ENCODE measurements around the gene CDC42BPB. TPM values are rescaled to one million over a fixed set of nuclear protein-coding genes. Genes with fewer than 3 reads are reported as not detected.
A peak's percentile ranks its signal among the peaks of the same experiment; 100 is the strongest.

Gene CDC42BPB
- total and polyA plus RNA-seq, 2 of the 13 experiments (the other 11 are each of a cell fraction or from before 2014, with no cell fraction given) = 19.7 to 32.3 TPM

DNA sequence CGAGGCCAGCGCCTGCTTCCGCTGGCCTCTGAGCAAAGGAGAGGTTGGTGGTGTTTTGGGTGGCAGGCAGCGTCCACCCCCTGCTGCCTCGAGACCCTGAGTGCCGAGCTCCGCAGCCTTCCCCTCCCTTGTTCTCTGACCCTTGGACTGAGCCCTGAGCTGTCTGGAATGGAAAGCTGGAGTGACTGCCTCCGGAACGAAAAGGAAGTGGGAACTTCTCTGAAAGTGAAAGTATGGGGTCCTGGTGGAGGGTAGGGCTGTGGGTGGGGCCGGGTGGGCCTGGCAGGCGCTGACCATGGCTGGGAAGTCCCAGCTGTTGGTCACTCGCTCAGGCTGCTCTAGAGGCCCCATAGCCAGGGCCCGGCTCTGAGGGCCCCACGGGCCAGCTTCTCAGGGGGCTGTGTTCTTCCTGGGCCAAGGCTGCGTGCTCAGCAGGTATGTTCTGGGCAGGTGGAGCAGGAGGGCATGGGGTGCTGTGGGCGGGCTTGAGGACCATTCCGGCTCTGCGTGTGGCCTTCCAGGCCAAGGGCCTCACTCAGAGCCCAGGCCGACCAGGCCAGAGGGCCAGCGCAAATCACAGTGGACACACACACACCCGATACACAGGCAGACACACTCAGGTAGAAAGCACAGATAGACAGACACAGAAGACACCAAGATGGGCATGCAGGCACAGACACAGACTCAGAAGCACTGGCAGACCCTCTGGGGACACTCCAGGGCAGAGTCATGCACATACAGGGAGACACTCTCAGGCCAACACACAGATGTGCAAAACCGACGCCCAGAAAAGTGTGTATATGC lies 37.3 kb upstream of the CDC42BPB start, which contains the start of gene EXOC3L4 (continued):
- TF ChIP-seq, protein P1, sequence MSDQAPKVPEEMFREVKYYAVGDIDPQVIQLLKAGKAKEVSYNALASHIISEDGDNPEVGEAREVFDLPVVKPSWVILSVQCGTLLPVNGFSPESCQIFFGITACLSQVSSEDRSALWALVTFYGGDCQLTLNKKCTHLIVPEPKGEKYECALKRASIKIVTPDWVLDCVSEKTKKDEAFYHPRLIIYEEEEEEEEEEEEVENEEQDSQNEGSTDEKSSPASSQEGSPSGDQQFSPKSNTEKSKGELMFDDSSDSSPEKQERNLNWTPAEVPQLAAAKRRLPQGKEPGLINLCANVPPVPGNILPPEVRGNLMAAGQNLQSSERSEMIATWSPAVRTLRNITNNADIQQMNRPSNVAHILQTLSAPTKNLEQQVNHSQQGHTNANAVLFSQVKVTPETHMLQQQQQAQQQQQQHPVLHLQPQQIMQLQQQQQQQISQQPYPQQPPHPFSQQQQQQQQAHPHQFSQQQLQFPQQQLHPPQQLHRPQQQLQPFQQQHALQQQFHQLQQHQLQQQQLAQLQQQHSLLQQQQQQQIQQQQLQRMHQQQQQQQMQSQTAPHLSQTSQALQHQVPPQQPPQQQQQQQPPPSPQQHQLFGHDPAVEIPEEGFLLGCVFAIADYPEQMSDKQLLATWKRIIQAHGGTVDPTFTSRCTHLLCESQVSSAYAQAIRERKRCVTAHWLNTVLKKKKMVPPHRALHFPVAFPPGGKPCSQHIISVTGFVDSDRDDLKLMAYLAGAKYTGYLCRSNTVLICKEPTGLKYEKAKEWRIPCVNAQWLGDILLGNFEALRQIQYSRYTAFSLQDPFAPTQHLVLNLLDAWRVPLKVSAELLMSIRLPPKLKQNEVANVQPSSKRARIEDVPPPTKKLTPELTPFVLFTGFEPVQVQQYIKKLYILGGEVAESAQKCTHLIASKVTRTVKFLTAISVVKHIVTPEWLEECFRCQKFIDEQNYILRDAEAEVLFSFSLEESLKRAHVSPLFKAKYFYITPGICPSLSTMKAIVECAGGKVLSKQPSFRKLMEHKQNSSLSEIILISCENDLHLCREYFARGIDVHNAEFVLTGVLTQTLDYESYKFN (CRISPR knock-in tag; conservative IDR thresholded peaks at IDR 0.05) = peak; percentile 78
- TF ChIP-seq, protein P2, sequence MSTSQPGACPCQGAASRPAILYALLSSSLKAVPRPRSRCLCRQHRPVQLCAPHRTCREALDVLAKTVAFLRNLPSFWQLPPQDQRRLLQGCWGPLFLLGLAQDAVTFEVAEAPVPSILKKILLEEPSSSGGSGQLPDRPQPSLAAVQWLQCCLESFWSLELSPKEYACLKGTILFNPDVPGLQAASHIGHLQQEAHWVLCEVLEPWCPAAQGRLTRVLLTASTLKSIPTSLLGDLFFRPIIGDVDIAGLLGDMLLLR (CRISPR knock-in tag; IDR thresholded peaks at IDR 0.05) = no peak
- TF ChIP-seq, protein P3, sequence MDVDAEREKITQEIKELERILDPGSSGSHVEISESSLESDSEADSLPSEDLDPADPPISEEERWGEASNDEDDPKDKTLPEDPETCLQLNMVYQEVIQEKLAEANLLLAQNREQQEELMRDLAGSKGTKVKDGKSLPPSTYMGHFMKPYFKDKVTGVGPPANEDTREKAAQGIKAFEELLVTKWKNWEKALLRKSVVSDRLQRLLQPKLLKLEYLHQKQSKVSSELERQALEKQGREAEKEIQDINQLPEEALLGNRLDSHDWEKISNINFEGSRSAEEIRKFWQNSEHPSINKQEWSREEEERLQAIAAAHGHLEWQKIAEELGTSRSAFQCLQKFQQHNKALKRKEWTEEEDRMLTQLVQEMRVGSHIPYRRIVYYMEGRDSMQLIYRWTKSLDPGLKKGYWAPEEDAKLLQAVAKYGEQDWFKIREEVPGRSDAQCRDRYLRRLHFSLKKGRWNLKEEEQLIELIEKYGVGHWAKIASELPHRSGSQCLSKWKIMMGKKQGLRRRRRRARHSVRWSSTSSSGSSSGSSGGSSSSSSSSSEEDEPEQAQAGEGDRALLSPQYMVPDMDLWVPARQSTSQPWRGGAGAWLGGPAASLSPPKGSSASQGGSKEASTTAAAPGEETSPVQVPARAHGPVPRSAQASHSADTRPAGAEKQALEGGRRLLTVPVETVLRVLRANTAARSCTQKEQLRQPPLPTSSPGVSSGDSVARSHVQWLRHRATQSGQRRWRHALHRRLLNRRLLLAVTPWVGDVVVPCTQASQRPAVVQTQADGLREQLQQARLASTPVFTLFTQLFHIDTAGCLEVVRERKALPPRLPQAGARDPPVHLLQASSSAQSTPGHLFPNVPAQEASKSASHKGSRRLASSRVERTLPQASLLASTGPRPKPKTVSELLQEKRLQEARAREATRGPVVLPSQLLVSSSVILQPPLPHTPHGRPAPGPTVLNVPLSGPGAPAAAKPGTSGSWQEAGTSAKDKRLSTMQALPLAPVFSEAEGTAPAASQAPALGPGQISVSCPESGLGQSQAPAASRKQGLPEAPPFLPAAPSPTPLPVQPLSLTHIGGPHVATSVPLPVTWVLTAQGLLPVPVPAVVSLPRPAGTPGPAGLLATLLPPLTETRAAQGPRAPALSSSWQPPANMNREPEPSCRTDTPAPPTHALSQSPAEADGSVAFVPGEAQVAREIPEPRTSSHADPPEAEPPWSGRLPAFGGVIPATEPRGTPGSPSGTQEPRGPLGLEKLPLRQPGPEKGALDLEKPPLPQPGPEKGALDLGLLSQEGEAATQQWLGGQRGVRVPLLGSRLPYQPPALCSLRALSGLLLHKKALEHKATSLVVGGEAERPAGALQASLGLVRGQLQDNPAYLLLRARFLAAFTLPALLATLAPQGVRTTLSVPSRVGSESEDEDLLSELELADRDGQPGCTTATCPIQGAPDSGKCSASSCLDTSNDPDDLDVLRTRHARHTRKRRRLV (CRISPR knock-in tag; IDR thresholded peaks at IDR 0.05) = no peak
- TF ChIP-seq ZNF180 (CRISPR knock-in tag; IDR thresholded peaks at IDR 0.05; ENCODE audit: borderline replicate concordance, low read depth) (no peak), AGO2 (optimal IDR thresholded peaks at IDR 0.05; ENCODE audit: low read depth, low read length) (no peak), PTBP1 (IDR thresholded peaks at IDR 0.05; ENCODE audit: low read depth, low read length, poor library complexity, severe bottlenecking) (no peak), ZEB1 (IDR thresholded peaks at IDR 0.05; ENCODE audit: insufficient replicate concordance, low read depth) (no peak)
